ENCODE results near the gene RGN. TPM values are rescaled to one million over a fixed set of nuclear protein-coding genes. Genes with fewer than 3 reads are reported as not detected.
A peak's percentile ranks its signal among the peaks of the same experiment; 100 is the strongest.
"Not testable (repeated sequence)": the region's sequence is repeated elsewhere in the genome, so short reads cannot be mapped to it uniquely, and the experiment has no call there.

Gene RGN
- total and polyA plus RNA-seq, 8 donors: 1.3 to 15.1 (median 6.8) TPM; not detected in 1

DNA sequence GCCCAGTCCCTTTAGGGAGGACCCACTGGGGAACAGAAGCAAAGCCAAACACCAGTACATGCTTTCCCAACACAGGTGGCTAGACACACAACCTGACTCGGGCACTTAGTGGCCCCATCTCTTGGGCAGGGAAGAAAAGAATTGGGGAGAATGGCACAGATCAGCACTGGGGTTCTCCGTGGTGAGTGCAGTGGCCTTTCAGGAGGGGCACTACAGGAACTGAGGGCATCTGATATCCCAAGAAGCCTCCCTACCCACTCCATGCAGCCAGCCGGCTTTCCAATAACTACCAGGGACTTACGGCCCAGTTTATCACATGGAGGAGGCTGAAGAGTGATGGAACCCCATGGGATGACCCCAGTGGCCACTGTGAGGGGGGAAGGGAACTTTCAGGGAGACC, 23.0 kb downstream of the RGN start:
- Histone ChIP-seq H3K4me1 (no peaks in the 10 kb centered on the region), H3K36me3 (peaks cover 0 to 12% (median 0%) of the 10 kb centered on the region in 4 donors), H3K4me3 (no peak overlapping the region), H3K27me3 (peaks cover 0 to 14% (median 0%) of the 10 kb centered on the region in 3 donors), H3K9me3 (peaks cover 0 to 9% (median 4%) of the 10 kb centered on the region in 4 donors), H3K27ac (no peak overlapping the region)
- DNase-seq: no peak
- TF ChIP-seq POLR2A (IDR thresholded peaks at IDR 0.05) (no peak), EP300 (IDR thresholded peaks at IDR 0.05) (no peak), POLR2AphosphoS5 (IDR thresholded peaks at IDR 0.05) (no peak)
- TF ChIP-seq, protein P1, sequence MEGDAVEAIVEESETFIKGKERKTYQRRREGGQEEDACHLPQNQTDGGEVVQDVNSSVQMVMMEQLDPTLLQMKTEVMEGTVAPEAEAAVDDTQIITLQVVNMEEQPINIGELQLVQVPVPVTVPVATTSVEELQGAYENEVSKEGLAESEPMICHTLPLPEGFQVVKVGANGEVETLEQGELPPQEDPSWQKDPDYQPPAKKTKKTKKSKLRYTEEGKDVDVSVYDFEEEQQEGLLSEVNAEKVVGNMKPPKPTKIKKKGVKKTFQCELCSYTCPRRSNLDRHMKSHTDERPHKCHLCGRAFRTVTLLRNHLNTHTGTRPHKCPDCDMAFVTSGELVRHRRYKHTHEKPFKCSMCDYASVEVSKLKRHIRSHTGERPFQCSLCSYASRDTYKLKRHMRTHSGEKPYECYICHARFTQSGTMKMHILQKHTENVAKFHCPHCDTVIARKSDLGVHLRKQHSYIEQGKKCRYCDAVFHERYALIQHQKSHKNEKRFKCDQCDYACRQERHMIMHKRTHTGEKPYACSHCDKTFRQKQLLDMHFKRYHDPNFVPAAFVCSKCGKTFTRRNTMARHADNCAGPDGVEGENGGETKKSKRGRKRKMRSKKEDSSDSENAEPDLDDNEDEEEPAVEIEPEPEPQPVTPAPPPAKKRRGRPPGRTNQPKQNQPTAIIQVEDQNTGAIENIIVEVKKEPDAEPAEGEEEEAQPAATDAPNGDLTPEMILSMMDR (IDR thresholded peaks at IDR 0.05): no peak
- WGBS, 5 donors: 76 to 95% (median 85%) methylated on average over 3 to 4 of the region's 4 CpGs
- intact Hi-C loops (cut with DNase I; ENCODE audit: low total_unique reads): no loop called here

DNA sequence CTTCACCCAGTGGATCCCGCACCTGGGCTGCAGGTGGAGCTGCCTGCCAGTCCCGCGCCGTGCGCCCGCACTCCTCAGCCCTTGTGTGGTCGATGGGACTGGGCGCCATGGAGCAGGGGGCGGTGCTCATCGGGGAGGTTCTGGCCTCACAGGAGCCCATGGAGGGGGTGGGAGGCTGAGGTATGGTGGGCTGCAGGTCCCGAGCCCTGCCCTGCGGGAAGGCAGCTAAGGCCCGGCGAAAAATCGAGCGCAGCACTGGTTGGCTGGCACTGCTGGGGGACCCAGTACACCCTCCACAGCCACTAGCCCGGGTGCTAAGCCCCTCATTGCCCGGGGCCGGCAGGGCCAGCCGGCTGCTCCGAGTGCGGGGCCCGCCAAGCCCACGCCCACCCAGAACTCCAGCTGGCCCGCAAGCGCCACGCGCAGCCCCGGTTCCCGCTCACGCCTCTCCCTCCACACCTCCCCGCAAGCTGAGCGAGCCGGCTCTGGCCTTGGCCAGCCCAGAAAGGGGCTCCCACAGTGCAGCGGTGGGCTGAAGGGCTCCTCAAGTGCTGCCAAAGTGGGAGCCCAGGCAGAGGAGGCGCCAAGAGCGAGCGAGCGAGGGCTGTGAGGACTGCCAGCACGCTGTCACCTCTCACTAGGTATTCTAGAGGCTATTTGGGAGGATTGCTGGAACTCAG, 32.8 kb downstream of the RGN start:
- intact Hi-C loops (cut with DNase I; ENCODE audit: low total_unique reads); H3K27ac ChIP-seq; H3K27me3 ChIP-seq; H3K4me1 ChIP-seq; H3K36me3 ChIP-seq; DNase-seq; H3K4me3 ChIP-seq; H3K9me3 ChIP-seq: not testable (repeated sequence)
- WGBS, 5 donors: 90 to 97% (median 97%) methylated on average over 4 to 40 of the region's 40 CpGs

DNA sequence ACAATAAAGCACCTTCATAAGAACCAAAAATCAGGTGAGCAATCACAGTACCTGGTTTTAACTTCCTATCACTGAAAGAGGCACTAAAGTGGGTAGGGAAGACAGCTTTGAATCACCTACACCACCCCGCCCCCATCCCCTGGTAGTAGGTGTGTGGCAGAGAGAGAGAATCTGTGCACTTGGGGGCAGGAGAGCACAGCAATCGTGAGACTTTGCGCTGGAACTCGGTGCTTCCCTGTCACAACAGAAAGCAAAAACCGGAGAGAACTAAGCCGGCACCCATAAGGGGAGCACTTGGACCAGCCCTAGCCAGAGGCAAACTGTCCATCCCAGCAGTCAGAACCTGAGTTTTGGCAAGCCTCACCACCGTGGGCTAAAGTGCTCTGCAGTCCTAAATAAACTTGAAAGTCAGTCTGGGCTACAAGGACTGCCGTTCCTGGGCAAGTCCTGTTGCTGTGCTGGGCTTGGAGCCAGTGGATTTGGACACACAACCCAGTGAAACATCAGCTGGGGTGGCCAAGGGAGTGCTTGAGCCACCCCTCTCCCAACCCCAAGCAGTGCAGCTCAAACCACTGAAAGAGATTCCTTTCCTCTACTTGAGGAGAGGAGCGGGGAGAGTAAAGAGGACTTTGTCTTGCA, 34.2 kb downstream of the RGN start:
- 50 to 74% (median 54%) methylated on average over 2 to 9 of the region's 9 CpGs for WGBS, 5 donors
- no peak for DNase-seq

DNA sequence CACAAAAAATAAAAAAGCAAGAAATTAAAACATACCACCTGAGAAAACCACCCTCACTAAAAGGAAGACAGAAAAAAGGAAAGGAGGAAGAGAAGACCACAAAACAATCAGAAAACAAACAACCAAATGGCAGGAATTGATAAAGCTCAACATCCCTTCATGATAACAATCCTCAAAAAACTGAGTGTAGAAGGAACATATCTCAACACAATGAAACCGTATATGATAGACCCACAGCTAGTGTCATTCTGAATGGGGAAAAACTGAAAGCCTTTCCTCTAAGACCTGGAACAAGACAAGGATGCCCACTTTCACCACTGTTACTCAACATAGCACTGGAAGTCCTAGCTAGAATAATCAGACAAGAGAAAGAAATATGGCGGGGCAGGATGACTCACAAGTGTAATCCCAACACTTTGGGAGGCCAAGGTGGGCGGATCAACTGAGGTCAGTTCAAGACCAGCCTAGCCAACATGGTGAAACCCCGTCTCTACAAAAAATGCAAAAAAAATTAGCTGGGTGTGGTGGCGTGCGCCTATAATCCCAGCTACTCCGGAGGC, 38.4 kb downstream of the RGN start:
- H3K27ac ChIP-seq; intact Hi-C loops (cut with DNase I; ENCODE audit: low total_unique reads); DNase-seq; H3K27me3 ChIP-seq; H3K4me1 ChIP-seq; H3K36me3 ChIP-seq; H3K4me3 ChIP-seq; H3K9me3 ChIP-seq: not testable (repeated sequence)
- WGBS, 5 donors: 80 to 94% (median 93%) methylated on average over 3 to 7 of the region's 7 CpGs

More for the DNA sequence above, 34.2 kb downstream of the RGN start:
- no peaks in the 10 kb centered on the region for H3K36me3 ChIP-seq
- H3K9me3 ChIP-seq: no peaks in the 10 kb centered on the region
- H3K4me3 ChIP-seq: no peak overlapping the region
- TF ChIP-seq EP300 (IDR thresholded peaks at IDR 0.05) (no peak), POLR2AphosphoS5 (IDR thresholded peaks at IDR 0.05) (no peak)
- H3K27ac ChIP-seq: no peak overlapping the region
- no peaks in the 10 kb centered on the region for H3K4me1 ChIP-seq
- intact Hi-C loops (cut with DNase I; ENCODE audit: low total_unique reads): no loop called here
- H3K27me3 ChIP-seq: no peaks in the 10 kb centered on the region

DNA sequence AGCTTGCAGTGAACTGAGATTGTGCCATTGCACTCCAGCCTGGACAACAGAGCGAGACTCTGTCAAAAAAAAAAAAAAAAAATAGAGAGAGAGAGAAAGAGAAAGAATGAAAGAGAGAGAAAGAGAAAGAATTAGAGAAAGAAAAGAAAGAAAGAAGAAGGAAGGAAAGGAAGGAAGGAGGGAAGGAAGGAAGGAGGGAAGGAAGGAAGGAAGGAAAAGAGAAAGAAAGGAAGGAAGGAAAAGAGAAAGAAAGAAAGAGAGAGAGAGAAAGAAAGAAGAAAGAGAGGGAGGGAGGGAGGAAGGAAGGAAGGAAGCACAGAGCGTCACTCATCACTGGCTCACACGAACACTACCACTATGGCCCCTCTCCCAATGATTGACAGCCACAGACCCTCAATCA, 46.2 kb downstream of the RGN start:
- intact Hi-C loops (cut with DNase I; ENCODE audit: low total_unique reads); H3K27me3 ChIP-seq; H3K27ac ChIP-seq; DNase-seq; H3K4me3 ChIP-seq; H3K4me1 ChIP-seq; H3K9me3 ChIP-seq; H3K36me3 ChIP-seq: not testable (repeated sequence)
- 76 to 100% (median 86%) methylated on average over 2 to 3 of the region's 3 CpGs for WGBS, 5 donors

DNA sequence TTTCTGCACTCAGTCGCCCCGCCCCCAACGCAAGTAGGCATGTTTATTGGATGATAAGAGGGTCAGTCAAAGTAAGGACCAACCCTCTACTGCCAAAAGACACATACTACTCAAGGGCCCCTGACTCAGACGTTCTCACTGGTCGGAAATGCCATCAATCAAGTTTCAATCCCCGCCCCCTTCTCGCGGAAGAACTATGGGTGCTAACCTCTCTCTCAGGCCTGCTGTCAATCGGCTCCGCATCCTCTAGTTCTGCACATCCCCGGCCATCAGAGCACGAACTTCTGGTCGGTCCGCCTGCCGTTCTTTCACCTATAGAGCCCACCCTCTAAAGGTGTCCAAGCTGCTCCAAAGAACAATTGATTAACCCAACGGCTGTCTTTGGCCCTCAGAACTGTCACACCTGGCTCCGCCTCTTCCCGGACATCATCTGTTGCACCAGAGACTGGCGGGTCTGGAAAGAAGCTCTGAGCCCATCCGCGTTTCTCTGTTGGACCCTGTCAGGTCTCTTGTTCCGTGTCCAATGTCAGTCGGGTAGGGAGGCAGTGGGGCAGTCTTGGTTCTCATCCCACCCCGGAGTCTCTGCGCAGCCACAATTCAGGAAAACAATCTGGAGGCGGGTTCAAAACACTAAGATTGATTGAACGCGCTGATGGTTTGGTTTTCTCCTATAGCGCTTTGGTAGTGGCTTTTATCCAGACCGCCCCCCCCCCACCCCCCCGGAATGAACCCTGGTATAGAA, 51.1 kb downstream of the RGN start:
- Histone ChIP-seq H3K27me3 (peaks cover 0 to 3% (median 0%) of the 10 kb centered on the region in 3 donors), H3K36me3 (no peaks in the 10 kb centered on the region), H3K4me1 (peaks cover 0 to 9% (median 3%) of the 10 kb centered on the region in 4 donors), H3K27ac (peak overlapping the region; percentile 39 to 86 (median 83)), H3K4me3 (peak overlapping the region; percentile 48 to 58 (median 54)), H3K9me3 (no peaks in the 10 kb centered on the region)
- TF ChIP-seq, protein P1 (IDR thresholded peaks at IDR 0.05): no peak
- peak in 2 of 3 donors; percentile 15 to 50 for TF ChIP-seq POLR2AphosphoS5 (IDR thresholded peaks at IDR 0.05)
- DNase-seq: peak; percentile 93 to 97
- intact Hi-C loops (cut with DNase I; ENCODE audit: low total_unique reads): no loop called here
- 0 to 36% (median 6%) methylated on average over 21 to 31 of the region's 31 CpGs for WGBS, 5 donors

All from stomach (tissue), 9 donors.